ACC112 (cell line): ENCODE measurements around the gene FYB1.
A peak's percentile ranks its signal among the peaks of the same experiment; 100 is the strongest.

ENCODE experiments used
- H2AFZ ChIP-seq: fragments of 200-600 bp; sonication (generic); one replicate; pipeline ENCODE4 v1.6.0; 2017; ENCODE audit warnings: antibody characterized with exemption, low read length; ENCODE audit not compliant: unreplicated experiment
- H3K27ac ChIP-seq: fragments of 200-600 bp; sonication (generic); 2 replicates; pipeline ENCODE4 v1.5.1; 2014; ENCODE audit warnings: low read depth, mild to moderate bottlenecking, antibody characterized with exemption, low read length, moderate library complexity
- H3K27me3 ChIP-seq: fragments of 200-600 bp; sonication (generic); 2 replicates; pipeline ENCODE4 v1.6.1; 2014; ENCODE audit warnings: mild to moderate bottlenecking, antibody characterized with exemption, low read length, moderate library complexity, mixed read lengths; ENCODE audit not compliant: insufficient read depth
- H3K36me3 ChIP-seq: fragments of 200-600 bp; sonication (generic); 2 replicates; pipeline ENCODE4 v1.6.1; 2016; ENCODE audit warnings: mild to moderate bottlenecking, antibody characterized with exemption, low read length, moderate library complexity, mixed read lengths; ENCODE audit not compliant: insufficient read depth
- H3K4me1 ChIP-seq: fragments of 200-600 bp; sonication (generic); one replicate; pipeline ENCODE4 v1.6.1; 2016; ENCODE audit warnings: low read length, mixed read lengths; ENCODE audit not compliant: insufficient read depth, unreplicated experiment, control insufficient read depth
- H3K4me3 ChIP-seq: fragments of 200-600 bp; sonication (generic); 2 replicates; pipeline ENCODE4 v1.5.1; 2014; ENCODE audit warnings: mild to moderate bottlenecking, low read depth, low read length
- H3K79me2 ChIP-seq: fragments of 200-600 bp; sonication (generic); one replicate; pipeline ENCODE4 v1.6.0; 2016; ENCODE audit warnings: low read length; ENCODE audit not compliant: control insufficient read depth, unreplicated experiment, insufficient read depth

Gene FYB1

GRCh38 chr5:39119404-39120051 is 99.8 kb downstream of the FYB1 start:
- H3K79me2 ChIP-seq: no peaks in the 10 kb centered on the region
- no peak overlapping the region for H3K4me3 ChIP-seq
- H3K27ac ChIP-seq: no peak overlapping the region
- no peaks in the 10 kb centered on the region for H3K36me3 ChIP-seq
- H3K4me1 ChIP-seq: peaks cover 21% of the 10 kb centered on the region
- no peaks in the 10 kb centered on the region for H3K27me3 ChIP-seq
- peak overlapping the region; percentile 53 for H2AFZ ChIP-seq

GRCh38 chr5:39118638-39119037 is 100.7 kb downstream of the FYB1 start:
- Histone ChIP-seq H3K27ac (no peak overlapping the region), H3K36me3 (no peaks in the 10 kb centered on the region), H3K27me3 (no peaks in the 10 kb centered on the region), H3K4me1 (peaks cover 21% of the 10 kb centered on the region), H2AFZ (no peak overlapping the region), H3K79me2 (no peaks in the 10 kb centered on the region), H3K4me3 (no peak overlapping the region)

- Histone ChIP-seq H3K27ac (no peak overlapping the region), H3K27me3 (no peaks in the 10 kb centered on the region), H3K4me3 (no peak overlapping the region), H3K4me1 (peaks cover 21% of the 10 kb centered on the region), H3K79me2 (no peaks in the 10 kb centered on the region), H3K36me3 (no peaks in the 10 kb centered on the region), H2AFZ (peak overlapping the region; percentile 61)
Measured at GRCh38 chr5:39117401-39117800, 102.0 kb downstream of the FYB1 start.

GRCh38 chr5:39116344-39117170 is 102.8 kb downstream of the FYB1 start:
- Histone ChIP-seq H3K27ac (no peak overlapping the region), H3K27me3 (no peaks in the 10 kb centered on the region), H3K79me2 (no peaks in the 10 kb centered on the region), H3K36me3 (no peaks in the 10 kb centered on the region), H3K4me3 (no peak overlapping the region), H3K4me1 (peaks cover 21% of the 10 kb centered on the region), H2AFZ (no peak overlapping the region)

DNA sequence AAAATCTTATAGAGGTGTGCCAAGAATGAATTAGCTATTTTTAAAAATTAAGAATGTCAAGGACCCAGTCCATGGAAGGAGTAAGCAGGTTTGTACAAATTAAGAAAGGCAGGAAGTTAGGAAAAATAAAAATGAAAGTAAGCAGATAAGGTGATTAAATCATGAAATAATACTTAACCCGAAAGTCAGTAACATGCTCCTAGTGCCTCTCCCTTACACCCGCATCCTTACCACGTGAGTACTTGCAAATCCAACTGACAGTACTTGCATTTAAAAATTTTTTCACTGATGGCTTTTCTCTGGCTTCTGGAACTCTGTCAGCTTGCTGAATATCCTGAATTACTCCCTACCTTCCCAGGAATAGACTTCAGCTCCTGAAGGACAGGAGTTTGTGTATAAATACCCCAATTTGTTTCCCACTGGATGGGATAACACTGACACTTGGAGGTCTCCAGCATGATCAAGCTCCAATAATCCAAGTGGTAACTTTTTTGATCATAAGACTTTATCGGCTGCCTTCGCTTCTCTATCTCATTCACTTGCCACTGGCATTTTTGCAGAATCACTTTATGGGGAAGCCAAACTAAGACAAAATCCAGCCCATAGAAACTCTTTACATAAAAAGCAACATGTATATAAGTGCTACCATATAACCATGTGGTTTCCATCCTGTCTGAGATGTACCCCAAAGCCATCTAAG is 103.6 kb downstream of the FYB1 start:
- peak overlapping the region; percentile 60 for H2AFZ ChIP-seq
- H3K27me3 ChIP-seq: no peaks in the 10 kb centered on the region
- H3K36me3 ChIP-seq: no peaks in the 10 kb centered on the region
- no peak overlapping the region for H3K27ac ChIP-seq
- H3K4me1 ChIP-seq: peaks cover 21% of the 10 kb centered on the region
- H3K4me3 ChIP-seq: peak overlapping the region; percentile 20; the same call in 1 of the 2 replicates
- no peaks in the 10 kb centered on the region for H3K79me2 ChIP-seq

- Histone ChIP-seq H3K27me3 (no peaks in the 10 kb centered on the region), H2AFZ (no peak overlapping the region), H3K79me2 (no peaks in the 10 kb centered on the region), H3K4me1 (peaks cover 21% of the 10 kb centered on the region), H3K36me3 (no peaks in the 10 kb centered on the region), H3K27ac (no peak overlapping the region), H3K4me3 (no peak overlapping the region)
Measured at GRCh38 chr5:39114155-39114554, 105.2 kb downstream of the FYB1 start.

- H3K4me3 ChIP-seq: no peak overlapping the region
- no peak overlapping the region for H2AFZ ChIP-seq
- H3K79me2 ChIP-seq: no peaks in the 10 kb centered on the region
- H3K4me1 ChIP-seq: peaks cover 21% of the 10 kb centered on the region
- H3K36me3 ChIP-seq: no peaks in the 10 kb centered on the region
- no peaks in the 10 kb centered on the region for H3K27me3 ChIP-seq
- no peak overlapping the region for H3K27ac ChIP-seq
Measured at GRCh38 chr5:39113354-39113953, 105.9 kb downstream of the FYB1 start.

GRCh38 chr5:39109606-39110005 is 109.8 kb downstream of the FYB1 start:
- Histone ChIP-seq H3K4me1 (peaks cover 18% of the 10 kb centered on the region), H2AFZ (no peak overlapping the region), H3K36me3 (no peaks in the 10 kb centered on the region), H3K27ac (no peak overlapping the region), H3K4me3 (no peak overlapping the region), H3K79me2 (no peaks in the 10 kb centered on the region), H3K27me3 (no peaks in the 10 kb centered on the region)

- no peak overlapping the region for H3K27ac ChIP-seq
- H3K27me3 ChIP-seq: no peaks in the 10 kb centered on the region
- H2AFZ ChIP-seq: no peak overlapping the region
- no peaks in the 10 kb centered on the region for H3K36me3 ChIP-seq
- H3K4me3 ChIP-seq: no peak overlapping the region
- no peaks in the 10 kb centered on the region for H3K79me2 ChIP-seq
- H3K4me1 ChIP-seq: peaks cover 25% of the 10 kb centered on the region
Measured at GRCh38 chr5:39108987-39109386, 110.4 kb downstream of the FYB1 start.

DNA sequence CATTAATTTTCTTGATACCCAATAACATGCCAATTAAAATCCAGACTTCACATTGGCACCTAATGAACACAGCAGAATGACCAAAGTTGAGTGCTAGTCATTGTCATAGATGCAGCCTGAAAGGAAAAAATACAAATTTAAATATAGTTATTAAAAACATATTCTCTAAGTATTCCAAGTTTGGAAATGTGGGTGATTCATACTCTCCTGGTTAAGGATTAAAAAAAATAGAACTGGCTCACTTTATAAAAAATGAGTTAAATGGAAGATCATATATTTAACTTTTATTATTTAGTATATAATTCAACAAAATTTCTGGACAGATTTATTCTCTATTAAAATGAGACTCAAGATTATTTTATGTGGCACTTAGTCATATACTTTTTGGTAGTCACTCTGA is 112.0 kb downstream of the FYB1 start:
- H3K27me3 ChIP-seq: no peaks in the 10 kb centered on the region
- no peaks in the 10 kb centered on the region for H3K36me3 ChIP-seq
- no peak overlapping the region for H3K4me3 ChIP-seq
- H2AFZ ChIP-seq: no peak overlapping the region
- H3K79me2 ChIP-seq: no peaks in the 10 kb centered on the region
- no peak overlapping the region for H3K27ac ChIP-seq
- H3K4me1 ChIP-seq: peaks cover 40% of the 10 kb centered on the region
